GM18526 (cell line): ENCODE data around the gene GZMB.

ENCODE experiments used
- POLR2A ChIP-seq: IDR thresholded peaks from 3 replicates; pipeline ENCODE4 v1.6.1; 2011; ENCODE audit not compliant: insufficient read length; ENCODE audit errors: extremely low read depth

GZMB gene

GRCh38 chr14:24606297-24606696 is 27.7 kb downstream of the GZMB start:
- no peak for TF ChIP-seq POLR2A

GRCh38 chr14:24605435-24606190 is 28.4 kb downstream of the GZMB start:
- TF ChIP-seq POLR2A: no peak

GRCh38 chr14:24597403-24597802 is 36.6 kb downstream of the GZMB start:
- TF ChIP-seq POLR2A: no peak

- TF ChIP-seq POLR2A: no peak
Measured at GRCh38 chr14:24595073-24595808, 38.7 kb downstream of the GZMB start.
